ENCODE measurements around the gene SIRPA.

Gene SIRPA

DNA sequence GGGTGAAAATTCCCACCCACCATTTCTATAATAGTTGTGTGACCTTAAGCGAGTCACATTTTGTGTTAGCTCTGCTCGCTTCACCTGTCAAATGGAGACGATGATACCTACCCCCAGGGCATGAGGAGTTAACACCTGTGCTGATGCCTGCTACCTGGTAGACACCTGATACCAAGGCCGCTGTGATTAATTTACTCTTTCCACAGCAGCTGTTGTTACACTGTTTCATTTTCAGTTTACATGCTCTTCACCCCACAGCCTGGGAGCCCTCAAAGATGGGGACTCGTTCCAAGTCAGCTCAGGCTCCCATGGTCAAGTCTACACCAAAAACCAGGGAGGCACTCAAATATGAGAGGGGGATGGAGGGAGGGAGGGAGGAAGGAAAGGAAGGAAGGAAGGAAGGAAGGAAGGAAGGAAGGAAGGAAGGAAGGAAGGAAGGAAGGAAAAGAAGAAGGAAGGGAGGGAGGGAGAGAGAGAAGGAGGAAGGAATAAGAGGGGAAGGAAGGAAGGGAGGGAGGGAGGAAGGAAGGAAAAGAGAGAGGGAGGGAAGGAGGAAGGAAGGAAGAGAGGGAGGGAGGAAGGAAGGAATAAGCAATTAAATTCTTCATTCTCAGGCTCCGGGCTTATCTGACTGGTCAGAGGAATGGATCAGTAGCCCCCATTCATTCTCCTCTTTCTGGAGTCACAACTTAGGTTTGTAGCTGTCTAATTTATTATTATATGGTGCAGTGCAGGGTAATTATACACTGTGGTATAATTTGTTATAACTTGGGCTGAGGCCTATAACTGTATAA is 57.7 kb downstream of the SIRPA start:
- TF ChIP-seq, protein P1, sequence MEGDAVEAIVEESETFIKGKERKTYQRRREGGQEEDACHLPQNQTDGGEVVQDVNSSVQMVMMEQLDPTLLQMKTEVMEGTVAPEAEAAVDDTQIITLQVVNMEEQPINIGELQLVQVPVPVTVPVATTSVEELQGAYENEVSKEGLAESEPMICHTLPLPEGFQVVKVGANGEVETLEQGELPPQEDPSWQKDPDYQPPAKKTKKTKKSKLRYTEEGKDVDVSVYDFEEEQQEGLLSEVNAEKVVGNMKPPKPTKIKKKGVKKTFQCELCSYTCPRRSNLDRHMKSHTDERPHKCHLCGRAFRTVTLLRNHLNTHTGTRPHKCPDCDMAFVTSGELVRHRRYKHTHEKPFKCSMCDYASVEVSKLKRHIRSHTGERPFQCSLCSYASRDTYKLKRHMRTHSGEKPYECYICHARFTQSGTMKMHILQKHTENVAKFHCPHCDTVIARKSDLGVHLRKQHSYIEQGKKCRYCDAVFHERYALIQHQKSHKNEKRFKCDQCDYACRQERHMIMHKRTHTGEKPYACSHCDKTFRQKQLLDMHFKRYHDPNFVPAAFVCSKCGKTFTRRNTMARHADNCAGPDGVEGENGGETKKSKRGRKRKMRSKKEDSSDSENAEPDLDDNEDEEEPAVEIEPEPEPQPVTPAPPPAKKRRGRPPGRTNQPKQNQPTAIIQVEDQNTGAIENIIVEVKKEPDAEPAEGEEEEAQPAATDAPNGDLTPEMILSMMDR (IDR thresholded peaks at IDR 0.05; ENCODE audit: control insufficient read depth, insufficient read depth, low read depth, low read length, missing control alignments) = no peak
- H3K4me3 ChIP-seq (ENCODE audit: control insufficient read depth, low read depth, low read length) = no peak overlapping the region
- DNase-seq (ENCODE audit: low read depth) = no peak

DNA sequence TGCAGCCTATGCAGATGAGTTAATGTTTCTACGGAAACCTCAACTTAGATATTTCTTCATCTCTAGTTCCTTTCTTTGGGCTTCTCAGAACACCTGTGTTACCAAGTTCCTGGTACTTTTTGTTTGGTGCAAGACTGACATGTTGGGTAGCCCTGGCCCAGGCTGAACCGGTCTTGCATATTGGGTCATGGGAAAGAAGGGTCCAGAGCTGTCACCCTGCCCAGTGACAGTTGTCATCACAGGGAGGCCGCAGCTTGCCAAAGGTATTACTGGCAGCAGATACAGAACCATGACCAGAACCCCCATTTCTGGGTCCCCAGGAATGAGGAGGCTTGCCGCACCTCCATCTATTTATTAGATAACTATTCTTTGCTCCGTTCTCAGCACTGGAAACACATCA is 58.4 kb downstream of the SIRPA start:
- DNase-seq (ENCODE audit: low read depth) = no peak
- no peak overlapping the region for H3K4me3 ChIP-seq (ENCODE audit: control insufficient read depth, low read depth, low read length)
- TF ChIP-seq, protein P1 (IDR thresholded peaks at IDR 0.05; ENCODE audit: control insufficient read depth, insufficient read depth, low read depth, low read length, missing control alignments) = no peak

DNA sequence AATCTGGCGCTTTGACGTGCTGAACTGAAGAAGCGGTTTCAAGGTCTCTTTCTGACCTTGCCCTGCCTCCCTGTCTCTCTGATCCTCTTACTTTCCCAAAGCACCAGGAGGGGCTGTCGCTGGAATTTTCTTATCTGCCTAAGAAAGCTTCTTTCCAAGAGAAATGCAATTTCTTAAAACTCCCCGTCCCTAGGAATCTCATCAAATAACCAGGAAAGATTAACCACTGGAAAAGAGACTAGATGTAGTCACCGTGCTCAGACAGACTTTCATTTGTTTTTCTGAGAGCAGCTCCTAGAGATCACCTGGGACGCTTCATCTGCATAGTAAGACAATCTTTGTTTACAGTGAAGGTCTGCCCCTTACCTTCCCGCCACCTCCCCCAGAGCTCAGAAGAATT is 60.0 kb downstream of the SIRPA start:
- TF ChIP-seq, protein P1 (IDR thresholded peaks at IDR 0.05; ENCODE audit: control insufficient read depth, insufficient read depth, low read depth, low read length, missing control alignments) = no peak
- no peak for DNase-seq (ENCODE audit: low read depth)

DNA sequence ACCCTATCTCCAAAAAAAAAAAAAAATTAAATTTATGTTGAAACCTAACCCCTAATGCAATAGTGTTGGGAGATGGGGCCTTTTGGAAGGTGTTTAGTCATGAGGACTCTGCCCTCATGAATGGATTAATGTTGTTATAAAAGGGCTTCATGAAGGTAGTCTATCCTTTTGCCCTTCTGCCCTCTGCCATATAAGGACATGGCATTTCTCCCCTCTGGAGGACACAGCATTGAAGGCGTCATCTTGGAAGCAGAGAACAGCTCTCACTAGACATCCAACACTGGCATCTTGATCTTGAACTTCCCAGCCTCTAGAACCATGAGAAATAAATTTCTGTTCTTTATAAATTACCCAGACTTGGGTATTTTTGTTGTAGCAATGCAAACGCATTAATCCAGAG is 63.2 kb downstream of the SIRPA start:
- no peak overlapping the region for H3K4me3 ChIP-seq (ENCODE audit: control insufficient read depth, low read depth, low read length)
- DNase-seq (ENCODE audit: low read depth) = no peak
- TF ChIP-seq, protein P1 (IDR thresholded peaks at IDR 0.05; ENCODE audit: control insufficient read depth, insufficient read depth, low read depth, low read length, missing control alignments) = no peak

More for the DNA sequence above, 60.0 kb downstream of the SIRPA start:
- no peak overlapping the region for H3K4me3 ChIP-seq (ENCODE audit: control insufficient read depth, low read depth, low read length)

DNA sequence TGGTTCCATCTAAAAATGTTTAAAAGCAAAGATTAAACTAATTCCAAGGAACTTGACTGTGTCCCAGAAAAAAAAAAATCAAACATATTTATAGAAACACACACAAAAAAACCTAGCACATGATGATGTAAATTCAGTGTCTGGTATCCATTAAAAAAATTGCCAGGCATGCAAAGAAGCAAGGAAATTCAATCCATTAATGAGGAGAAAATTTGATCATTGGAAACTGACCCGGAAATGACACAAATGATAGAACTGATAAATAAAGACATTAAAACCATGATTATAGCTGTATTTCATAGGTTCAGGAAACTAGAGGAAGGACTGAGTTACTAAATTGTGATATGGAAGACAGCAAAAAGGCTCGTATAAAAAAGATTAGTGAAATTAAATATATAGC is 63.9 kb downstream of the SIRPA start:
- no peak overlapping the region for H3K4me3 ChIP-seq (ENCODE audit: control insufficient read depth, low read depth, low read length)
- TF ChIP-seq, protein P1 (IDR thresholded peaks at IDR 0.05; ENCODE audit: control insufficient read depth, insufficient read depth, low read depth, low read length, missing control alignments) = no peak
- DNase-seq (ENCODE audit: low read depth) = no peak

DNA sequence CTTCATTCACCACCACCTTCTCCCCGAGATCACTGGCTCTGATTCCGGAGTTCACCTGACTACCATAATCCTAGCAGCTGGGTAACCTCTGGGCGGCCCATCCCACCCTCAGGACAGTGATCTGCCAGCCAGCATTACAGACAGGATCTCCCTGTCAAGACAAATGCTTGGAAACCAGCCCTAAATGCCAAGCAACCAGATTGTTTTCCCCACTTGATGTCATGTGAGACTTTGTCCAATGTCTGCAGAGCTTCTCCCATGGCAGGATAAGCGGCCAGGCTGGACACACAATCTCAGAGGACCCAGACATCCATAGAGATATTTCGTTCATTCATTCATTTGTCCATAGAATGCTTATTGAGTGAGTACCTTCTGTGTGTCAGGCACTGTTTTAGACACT is 66.2 kb downstream of the SIRPA start:
- H3K4me3 ChIP-seq (ENCODE audit: control insufficient read depth, low read depth, low read length) = no peak overlapping the region
- TF ChIP-seq, protein P1 (IDR thresholded peaks at IDR 0.05; ENCODE audit: control insufficient read depth, insufficient read depth, low read depth, low read length, missing control alignments) = no peak
- DNase-seq (ENCODE audit: low read depth) = no peak
